ENCODE data around the gene ZNF442. TPM values are rescaled to one million over a fixed set of nuclear protein-coding genes. Genes with fewer than 3 reads are reported as not detected.
"Not testable (repeated sequence)": the region's sequence is repeated elsewhere in the genome, so short reads cannot be mapped to it uniquely, and the experiment has no call there.

The ZNF442 gene
- polyA plus RNA-seq, 10 donors, result 1.2 to 2.6 (median 2.3) TPM

DNA sequence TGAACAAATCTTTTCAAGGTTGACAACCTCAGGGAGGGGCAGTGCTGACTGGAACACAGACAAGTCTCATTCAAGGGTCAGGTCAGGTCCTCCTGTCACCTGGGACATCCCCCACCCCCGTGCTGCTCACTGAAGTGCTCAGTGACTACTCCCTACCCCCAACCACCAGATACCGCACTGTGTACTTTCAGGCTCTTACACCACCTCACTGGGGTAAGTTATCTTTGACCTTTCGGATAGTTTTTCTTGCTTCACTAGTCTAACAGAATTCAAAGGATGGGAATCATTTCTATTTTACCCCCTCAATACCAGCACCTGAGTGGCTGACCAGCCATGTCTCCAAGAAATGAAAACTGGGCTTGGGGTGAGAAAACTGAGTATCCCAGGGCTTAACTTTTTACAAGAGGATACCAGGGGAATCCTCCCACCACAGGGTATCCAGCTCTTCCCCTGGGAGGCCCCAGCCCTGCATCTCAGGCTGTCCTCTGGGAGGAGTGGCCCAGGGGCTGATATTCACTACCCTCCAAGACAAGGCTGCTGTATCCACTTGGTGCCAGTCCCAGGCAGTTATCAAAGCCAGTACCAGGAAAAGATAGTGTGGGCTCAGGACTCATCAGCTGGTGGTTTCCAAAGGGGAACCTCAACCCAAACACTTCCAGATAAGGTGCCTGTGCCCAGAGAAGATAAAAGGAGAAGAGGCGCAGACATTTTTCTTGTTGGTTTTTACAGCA lies 34.1 kb downstream of the ZNF442 start:
- no peak for DNase-seq

DNA sequence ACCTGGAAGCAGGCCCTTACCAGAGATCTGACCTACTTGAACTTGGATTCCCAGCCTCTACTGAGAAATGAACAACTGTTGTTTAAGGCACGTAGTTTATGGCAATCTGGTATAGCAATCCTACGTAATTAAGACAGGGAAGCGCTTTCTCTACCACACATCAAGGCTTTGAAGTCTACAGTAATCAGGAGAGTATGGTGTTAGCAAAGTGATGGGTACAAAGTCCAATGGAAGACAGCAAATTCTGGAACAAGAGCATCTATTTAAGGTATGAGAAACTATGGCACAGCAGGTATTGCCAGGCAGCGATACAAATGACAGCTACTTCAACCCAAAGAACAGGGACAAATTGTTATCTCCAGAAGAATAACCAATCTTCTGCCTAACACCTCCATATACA lies 35.1 kb downstream of the ZNF442 start:
- DNase-seq, result no peak

DNA sequence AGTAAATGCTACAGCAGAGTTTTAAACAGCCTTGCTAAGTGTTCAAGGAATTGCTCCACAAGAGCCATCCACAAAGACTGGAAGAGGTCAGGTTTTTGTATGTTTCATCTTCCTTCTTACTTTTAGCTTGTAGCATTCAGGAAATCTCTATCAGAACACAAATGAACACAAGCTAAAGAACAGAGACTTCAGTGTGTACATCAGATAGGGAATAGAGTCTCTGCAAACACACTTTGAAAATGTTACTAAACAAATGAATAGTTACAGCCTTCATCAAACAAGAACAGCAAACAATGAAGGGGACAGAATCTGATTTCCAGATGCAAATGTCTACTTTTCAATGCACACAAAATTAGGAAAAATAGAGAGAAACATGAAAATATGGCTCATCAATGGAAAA lies 39.8 kb downstream of the ZNF442 start:
- no peak for DNase-seq

DNA sequence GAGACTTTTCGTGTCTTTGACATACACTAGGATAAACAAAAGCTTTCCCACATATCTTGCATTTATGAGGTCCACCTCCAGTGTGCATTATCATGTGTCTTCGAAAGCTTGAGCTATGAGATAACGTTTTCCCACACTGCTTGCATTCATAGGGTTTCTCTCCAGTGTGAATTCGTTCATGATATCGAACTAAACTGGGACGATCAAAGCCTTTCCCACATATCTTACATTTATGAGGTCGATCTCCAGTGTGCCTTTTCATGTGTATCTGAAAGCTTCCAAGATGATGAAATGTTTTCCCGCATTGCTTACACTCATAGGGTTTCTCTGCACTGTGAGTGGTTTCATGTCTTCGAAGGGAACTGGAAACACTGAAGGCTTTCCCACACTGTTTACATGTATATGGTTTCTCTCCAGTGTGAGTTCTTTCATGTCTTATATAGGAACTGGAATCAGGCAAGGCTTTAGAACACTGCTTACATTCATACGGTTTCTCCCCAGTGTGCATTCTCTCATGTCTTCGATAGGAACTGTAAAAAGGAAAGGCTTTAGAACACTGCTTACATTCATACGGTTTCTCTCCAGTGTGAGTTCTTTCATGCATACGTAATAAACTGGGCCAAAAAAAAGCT lies 46.6 kb downstream of the ZNF442 start:
- DNase-seq, result no peak

DNA sequence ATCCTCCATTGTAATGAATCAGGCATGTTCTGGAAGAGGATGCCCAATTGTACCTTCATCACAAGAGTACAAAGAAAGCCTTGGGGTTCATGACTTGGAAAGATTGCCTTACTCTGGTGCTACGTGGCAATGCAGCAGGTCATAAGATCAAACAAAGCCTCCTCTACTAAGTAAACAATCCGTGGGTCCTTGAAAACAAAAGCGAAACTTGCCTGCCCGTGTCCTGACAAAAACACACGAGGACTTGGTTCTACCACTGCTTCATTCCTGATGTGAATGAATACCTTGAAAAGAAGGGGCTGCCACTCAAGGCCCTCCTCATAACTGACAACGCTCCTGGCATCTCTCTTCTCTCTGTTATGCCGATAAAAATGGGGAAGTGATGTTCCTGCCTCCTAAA lies 50.9 kb downstream of the ZNF442 start:
- no peak for DNase-seq

DNA sequence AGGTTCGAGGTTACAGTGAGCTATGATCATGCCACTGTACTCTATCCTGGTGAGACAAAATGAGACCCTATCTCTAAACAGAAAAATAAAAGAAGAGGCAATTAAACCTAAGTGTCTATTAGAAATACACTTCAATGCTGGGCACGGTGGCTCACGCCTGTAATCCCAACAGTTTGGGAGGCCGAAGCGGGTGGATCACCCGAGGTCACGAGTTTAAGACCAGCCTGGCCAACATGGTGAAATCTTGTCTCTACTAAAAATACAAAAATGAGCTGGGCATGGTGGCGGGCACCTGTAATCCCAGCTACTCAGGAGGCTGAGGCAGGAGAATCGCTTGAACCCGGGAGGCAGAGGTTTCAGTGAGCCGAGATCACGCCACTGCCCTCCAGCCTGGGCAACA lies 56.6 kb downstream of the ZNF442 start:
- DNase-seq, result not testable (repeated sequence)

Other genes starting within 250 kb of the ZNF442 start
- 1 to 10 TPM; 1.2 to 4.5 (median 2.3) TPM for gene ZNF20, start 225.3 kb downstream of the ZNF442 start, polyA plus RNA-seq (ENCODE audit: insufficient read length in 10 of 10)
- gene ZNF625, start 208.9 kb downstream of the ZNF442 start, polyA plus RNA-seq (ENCODE audit: insufficient read length in 10 of 10), result 1 to 10 TPM; 3.8 to 7.4 (median 5.3) TPM
- 1 to 10 TPM; 6.0 to 9.3 (median 8.1) TPM for gene ZNF136, start 202.6 kb downstream of the ZNF442 start, polyA plus RNA-seq (ENCODE audit: insufficient read length in 10 of 10)
- gene ZNF44, start 70.8 kb downstream of the ZNF442 start, polyA plus RNA-seq (ENCODE audit: insufficient read length in 10 of 10), result 10 to 100 TPM in 4 of 10 donors, 1 to 10 TPM in 6; 6.0 to 13.0 (median 8.4) TPM
- 1 to 10 TPM; 1.2 to 3.3 (median 2.3) TPM for gene ZNF563, start 32.0 kb downstream of the ZNF442 start, polyA plus RNA-seq (ENCODE audit: insufficient read length in 10 of 10)
- 1 to 10 TPM; 3.4 to 5.8 (median 4.3) TPM for gene ZNF799, start 35.6 kb upstream of the ZNF442 start, polyA plus RNA-seq (ENCODE audit: insufficient read length in 10 of 10)
- 1 to 10 TPM; 2.7 to 4.7 (median 3.6) TPM for gene ZNF443, start 75.3 kb upstream of the ZNF442 start, polyA plus RNA-seq (ENCODE audit: insufficient read length in 10 of 10)
- gene ZNF709, start 119.1 kb upstream of the ZNF442 start, polyA plus RNA-seq (ENCODE audit: insufficient read length in 10 of 10), result 1 to 10 TPM; 1.8 to 4.1 (median 2.9) TPM
- 1 to 10 TPM; 3.2 to 5.9 (median 4.8) TPM for gene ZNF564, start 185.8 kb upstream of the ZNF442 start, polyA plus RNA-seq (ENCODE audit: insufficient read length in 10 of 10)
- 1 to 10 TPM; 1.5 to 4.6 (median 2.9) TPM for gene ZNF490, start 245.1 kb upstream of the ZNF442 start, polyA plus RNA-seq (ENCODE audit: insufficient read length in 10 of 10)
- gene ZNF791, start 245.2 kb upstream of the ZNF442 start, polyA plus RNA-seq (ENCODE audit: insufficient read length in 10 of 10), result 10 to 100 TPM in 9 of 10 donors, 1 to 10 TPM in 1; 7.7 to 17.5 (median 13.7) TPM

Measured in muscle of back (tissue), 11 donors.